Urothelium cell line (cell line): ENCODE data around the gene ASGR2.
"Not testable (repeated sequence)": the region's sequence is repeated elsewhere in the genome, so short reads cannot be mapped to it uniquely, and the experiment has no call there.

Experiments
- DNase-seq: peaks from one replicate; pipeline ENCODE4 v3.0.0; 2011; ENCODE audit warnings: low spot score, mixed read lengths
- FAIRE-seq: peaks from 2 replicates; lab custom pipeline; 2011; peaks lifted over from hg19 to GRCh38; lab: Jason Lieb, UNC

The ASGR2 gene

GRCh38 chr17:7114241-7114874 lies at the start of gene ASGR2:
Gene ASGR2, minus strand, starts transcription at chr17:7114822. Its CDS starts 582 bp downstream, at chr17:7114240.
- DNase-seq = no peak
- FAIRE-seq = no peak

- not testable (repeated sequence) for DNase-seq, FAIRE-seq
These were observed 44.9 kb upstream of the ASGR2 start for GRCh38 chr17:7159571-7159970.

- not testable (repeated sequence) for DNase-seq, FAIRE-seq
These were observed 43.8 kb upstream of the ASGR2 start for GRCh38 chr17:7158424-7158823.

GRCh38 chr17:7156342-7156940 lies 41.8 kb upstream of the ASGR2 start:
- no peak for FAIRE-seq

GRCh38 chr17:7147772-7148171 lies 33.1 kb upstream of the ASGR2 start:
- DNase-seq (no peak), FAIRE-seq (no peak)

More at GRCh38 chr17:7156342-7156940, 41.8 kb upstream of the ASGR2 start:
- no peak for DNase-seq

- DNase-seq = no peak
- no peak for FAIRE-seq
These were observed 31.5 kb upstream of the ASGR2 start for GRCh38 chr17:7146115-7146514.

- DNase-seq (no peak), FAIRE-seq (no peak)
These were observed 29.6 kb upstream of the ASGR2 start for GRCh38 chr17:7144213-7144612.

GRCh38 chr17:7141824-7142223 lies 27.2 kb upstream of the ASGR2 start:
- FAIRE-seq (no peak), DNase-seq (no peak)

- no peak for FAIRE-seq
- DNase-seq = no peak
These were observed 24.8 kb upstream of the ASGR2 start for GRCh38 chr17:7139400-7139799.

GRCh38 chr17:7138800-7139381 lies 24.3 kb upstream of the ASGR2 start:
- FAIRE-seq = no peak
- DNase-seq = no peak

- no peak for FAIRE-seq
- DNase-seq = no peak
These were observed 22.7 kb upstream of the ASGR2 start for GRCh38 chr17:7137171-7137943.

GRCh38 chr17:7136266-7136877 lies 21.8 kb upstream of the ASGR2 start:
- peak; percentile 51 for DNase-seq
- FAIRE-seq = no peak

GRCh38 chr17:7133916-7134315 lies 19.3 kb upstream of the ASGR2 start:
- no peak for DNase-seq
- no peak for FAIRE-seq

- DNase-seq (no peak), FAIRE-seq (no peak)
These were observed 18.8 kb upstream of the ASGR2 start for GRCh38 chr17:7133424-7133823.

- FAIRE-seq = no peak
- DNase-seq = no peak
These were observed 18.0 kb upstream of the ASGR2 start for GRCh38 chr17:7132511-7133094.

GRCh38 chr17:7131423-7131791 lies 16.8 kb upstream of the ASGR2 start:
- FAIRE-seq (no peak), DNase-seq (no peak)

GRCh38 chr17:7130621-7131422 lies 16.2 kb upstream of the ASGR2 start:
- FAIRE-seq (no peak), DNase-seq (no peak)

GRCh38 chr17:7129311-7129710 lies 14.7 kb upstream of the ASGR2 start:
- DNase-seq (no peak), FAIRE-seq (no peak)

GRCh38 chr17:7128160-7128559 lies 13.5 kb upstream of the ASGR2 start:
- FAIRE-seq (no peak), DNase-seq (no peak)

- DNase-seq, FAIRE-seq: not testable (repeated sequence)
These were observed 12.9 kb upstream of the ASGR2 start for GRCh38 chr17:7127501-7127900.
